CD4-positive, CD25-positive, alpha-beta regulatory T cell (primary cell): Measurements from ENCODE around the gene RPL3. TPM values are rescaled to one million over a fixed set of nuclear protein-coding genes. Genes with fewer than 3 reads are reported as not detected.

Experiments
- ATAC-seq, 2 donors: fragments of 150-1000 bp; cut with Tn5 transposase; one replicate each; pipeline ENCODE4 v1.10.0; 2021; ENCODE audit warnings: low read depth in 2 of 2, moderate number of reproducible peaks in 2 of 2, moderate library complexity in 1 of 2
- DNase-seq, 3 donors: peaks; one replicate each; pipeline versions ENCODE4 v3.0.0 to v3.0.0-alpha.2; 2012 to 2022; ENCODE audit warnings: mixed read lengths in 1 of 3
- H3K27ac ChIP-seq: one replicate; pipeline ENCODE4 v1.7.0; 2013; ENCODE audit warnings: mild to moderate bottlenecking, low read length; ENCODE audit not compliant: insufficient read depth, poor library complexity, severe bottlenecking
- H3K27me3 ChIP-seq: one replicate; pipeline ENCODE4 v1.7.0; 2013; ENCODE audit warnings: low read length; ENCODE audit not compliant: control insufficient read depth, insufficient read depth
- H3K36me3 ChIP-seq: one replicate; pipeline ENCODE4 v1.7.0; 2013; ENCODE audit warnings: mild to moderate bottlenecking, low read length, moderate library complexity; ENCODE audit not compliant: control insufficient read depth, insufficient read depth
- H3K4me1 ChIP-seq: 2 replicates; pipeline ENCODE4 v1.7.0; 2013; ENCODE audit warnings: mild to moderate bottlenecking, low read length; ENCODE audit not compliant: insufficient read depth, control insufficient read depth, poor library complexity, severe bottlenecking
- H3K4me3 ChIP-seq: one replicate; pipeline ENCODE4 v1.7.0; 2013; ENCODE audit warnings: low read depth, mild to moderate bottlenecking, low read length, moderate library complexity
- H3K9me3 ChIP-seq, 2 experiments: 1 replicate in 1 of 2; 2 replicates in 1 of 2; pipeline ENCODE4 v1.7.0; 2013; ENCODE audit warnings: low read length in 2 of 2, mild to moderate bottlenecking in 1 of 2, moderate library complexity in 1 of 2; ENCODE audit not compliant: control insufficient read depth in 2 of 2
- H3K27ac Mint-ChIP-seq, 3 donors: one replicate each; pipeline ENCODE4 v1.8.0; 2020 to 2022; ENCODE audit warnings: mild to moderate bottlenecking in 3 of 3, mixed read lengths in 3 of 3, moderate library complexity in 2 of 3
- H3K27me3 Mint-ChIP-seq: one replicate; pipeline ENCODE4 v1.8.0; 2022; ENCODE audit warnings: mild to moderate bottlenecking, mixed read lengths
- H3K36me3 Mint-ChIP-seq: one replicate; pipeline ENCODE4 v1.8.0; 2020; ENCODE audit warnings: mixed read lengths
- H3K4me1 Mint-ChIP-seq, 4 donors: one replicate each; pipeline ENCODE4 v1.8.0; 2020 to 2022; ENCODE audit warnings: mixed read lengths in 4 of 4, mild to moderate bottlenecking in 1 of 4
- H3K4me3 Mint-ChIP-seq, 4 donors: one replicate each; pipeline ENCODE4 v1.8.0; 2020 to 2022; ENCODE audit warnings: mild to moderate bottlenecking in 4 of 4, mixed read lengths in 4 of 4, moderate library complexity in 3 of 4
- H3K9me3 Mint-ChIP-seq, 7 donors: one replicate each; pipeline ENCODE4 v1.8.0; 2020 to 2022; ENCODE audit warnings: mixed read lengths in 7 of 7, mild to moderate bottlenecking in 3 of 7, moderate library complexity in 2 of 7
- polyA plus RNA-seq, 4 donors: library from polyadenylated mRNA; unstranded; fragments of 300-500 nt; fragmentation: Illumina TruSeq; gene quantifications; one replicate each; pipeline ENCODE4 v1.2.3, GENCODE V29; 2021
- total RNA-seq: library from RNA; stranded (reverse); gene quantifications from one replicate; pipeline ENCODE4 v1.2.3, GENCODE V29; 2022

RPL3 gene
- total and polyA plus RNA-seq, 5 donors from 2014 or later: 1,978 to 4,217 (median 2,589) TPM

GRCh38 chr22:39350757-39351688, 31.6 kb upstream of the RPL3 start:
- Histone ChIP-seq H3K27me3 (peaks cover 8% of the 10 kb centered on the region), H3K4me3 (no peak overlapping the region), H3K4me1 (peaks cover 8% of the 10 kb centered on the region), H3K36me3 (no peaks in the 10 kb centered on the region), H3K27ac (no peak overlapping the region), H3K9me3 (no peaks in the 10 kb centered on the region)
- ATAC-seq (no peak), DNase-seq (no peak)
- H3K4me3 Mint-ChIP-seq: peak overlapping the region in 3 of 4 donors; percentile 66 to 81 (median 71)
- no peaks in the 10 kb centered on the region for H3K36me3 Mint-ChIP-seq
- no peak overlapping the region for H3K27ac Mint-ChIP-seq
- H3K27me3 Mint-ChIP-seq: peaks cover 37% of the 10 kb centered on the region
- peaks cover 0 to 2% (median 0%) of the 10 kb centered on the region in 7 donors for H3K9me3 Mint-ChIP-seq
- peaks cover 3 to 12% (median 5%) of the 10 kb centered on the region in 4 donors for H3K4me1 Mint-ChIP-seq

- H3K9me3 Mint-ChIP-seq: peaks cover 0 to 2% (median 0%) of the 10 kb centered on the region in 7 donors
- ATAC-seq: no peak
- H3K4me1 Mint-ChIP-seq: peaks cover 3 to 12% (median 5%) of the 10 kb centered on the region in 4 donors
- H3K4me1 ChIP-seq: peaks cover 8% of the 10 kb centered on the region
- no peaks in the 10 kb centered on the region for H3K36me3 ChIP-seq
- H3K27me3 Mint-ChIP-seq: peaks cover 37% of the 10 kb centered on the region
- no peaks in the 10 kb centered on the region for H3K36me3 Mint-ChIP-seq
- H3K4me3 ChIP-seq: no peak within 1 kb of the TSS
- no peak within 1 kb of the TSS for H3K27ac ChIP-seq
- H3K9me3 ChIP-seq: no peaks in the 10 kb centered on the region
- peak within 1 kb of the TSS; percentile 33 to 88 (median 82) for H3K4me3 Mint-ChIP-seq
- no peak for DNase-seq
- H3K27ac Mint-ChIP-seq: no peak within 1 kb of the TSS
- peaks cover 8% of the 10 kb centered on the region for H3K27me3 ChIP-seq
These were observed 30.7 kb upstream of the RPL3 start, which contains the start of gene SYNGR1 for GRCh38 chr22:39349967-39350726. Gene SYNGR1 (plus strand): TSS chr22:39349991. CDS start chr22:39350011, 20 bp downstream.

- Mint-ChIP-seq H3K36me3 (no peaks in the 10 kb centered on the region), H3K9me3 (peaks cover 0 to 2% (median 0%) of the 10 kb centered on the region in 7 donors), H3K27me3 (peaks cover 42% of the 10 kb centered on the region), H3K27ac (no peak overlapping the region), H3K4me3 (peak overlapping the region; percentile 33 to 88 (median 82)), H3K4me1 (peaks cover 3 to 12% (median 5%) of the 10 kb centered on the region in 4 donors)
- no peaks in the 10 kb centered on the region for H3K9me3 ChIP-seq
- H3K4me1 ChIP-seq: peaks cover 8% of the 10 kb centered on the region
- no peak overlapping the region for H3K4me3 ChIP-seq
- no peaks in the 10 kb centered on the region for H3K36me3 ChIP-seq
- H3K27ac ChIP-seq: no peak overlapping the region
- DNase-seq: peak in 1 of 3 donors; percentile 11
- peak in 1 of 2 donors; percentile 29 for ATAC-seq
- peaks cover 8% of the 10 kb centered on the region for H3K27me3 ChIP-seq
These were observed 30.1 kb upstream of the RPL3 start for GRCh38 chr22:39349506-39349966.

GRCh38 chr22:39348909-39349505, 29.6 kb upstream of the RPL3 start:
- peaks cover 0 to 2% (median 0%) of the 10 kb centered on the region in 7 donors for H3K9me3 Mint-ChIP-seq
- ATAC-seq (no peak), DNase-seq (no peak)
- H3K27ac ChIP-seq: no peak overlapping the region
- peak overlapping the region; percentile 33 to 88 (median 82) for H3K4me3 Mint-ChIP-seq
- no peak overlapping the region for H3K4me3 ChIP-seq
- no peaks in the 10 kb centered on the region for H3K36me3 Mint-ChIP-seq
- H3K4me1 ChIP-seq: peaks cover 8% of the 10 kb centered on the region
- no peaks in the 10 kb centered on the region for H3K36me3 ChIP-seq
- H3K27ac Mint-ChIP-seq: no peak overlapping the region
- H3K9me3 ChIP-seq: no peaks in the 10 kb centered on the region
- H3K27me3 ChIP-seq: peaks cover 9% of the 10 kb centered on the region
- H3K4me1 Mint-ChIP-seq: peaks cover 3 to 12% (median 5%) of the 10 kb centered on the region in 4 donors
- H3K27me3 Mint-ChIP-seq: peaks cover 45% of the 10 kb centered on the region

- Histone ChIP-seq H3K36me3 (no peaks in the 10 kb centered on the region), H3K4me1 (peaks cover 2% of the 10 kb centered on the region), H3K9me3 (no peaks in the 10 kb centered on the region), H3K27me3 (peaks cover 10% of the 10 kb centered on the region), H3K4me3 (no peak overlapping the region), H3K27ac (no peak overlapping the region)
- DNase-seq (no peak), ATAC-seq (no peak)
- Mint-ChIP-seq H3K4me3 (no peak overlapping the region), H3K27me3 (peaks cover 36% of the 10 kb centered on the region), H3K36me3 (no peaks in the 10 kb centered on the region), H3K9me3 (peaks cover 0 to 2% (median 0%) of the 10 kb centered on the region in 7 donors), H3K4me1 (peaks cover 4 to 12% (median 7%) of the 10 kb centered on the region in 4 donors), H3K27ac (no peak overlapping the region)
These were observed 25.8 kb upstream of the RPL3 start for GRCh38 chr22:39345231-39345630.

GRCh38 chr22:39344046-39344390, 24.6 kb upstream of the RPL3 start:
- Histone ChIP-seq H3K4me1 (no peaks in the 10 kb centered on the region), H3K9me3 (no peaks in the 10 kb centered on the region), H3K36me3 (no peaks in the 10 kb centered on the region), H3K4me3 (no peak overlapping the region), H3K27ac (no peak overlapping the region), H3K27me3 (peaks cover 10% of the 10 kb centered on the region)
- peaks cover 30% of the 10 kb centered on the region for H3K27me3 Mint-ChIP-seq
- no peaks in the 10 kb centered on the region for H3K36me3 Mint-ChIP-seq
- H3K4me3 Mint-ChIP-seq: peak overlapping the region in 1 of 4 donors; percentile 4
- peaks cover 3 to 6% (median 4%) of the 10 kb centered on the region in 4 donors for H3K4me1 Mint-ChIP-seq
- no peak overlapping the region for H3K27ac Mint-ChIP-seq
- DNase-seq (no peak), ATAC-seq (no peak)
- H3K9me3 Mint-ChIP-seq: no peaks in the 10 kb centered on the region
